HepG2 (cell line): ENCODE results near the gene DOCK1. TPM values are rescaled to one million over a fixed set of nuclear protein-coding genes. Genes with fewer than 3 reads are reported as not detected.

Source experiments
- ATAC-seq: fragments of 200-7000 bp; cut with Tn5 transposase; 3 replicates; pipeline ENCODE4 v1.9.1; 2020; ENCODE audit warnings: mild to moderate bottlenecking, moderate library complexity
- BruUV-seq: library from RNA; stranded (reverse); fragments of 400-500 nt; replicated peaks from 2 replicates; lab custom pipeline; 2021; lab: Mats Ljungman, UMichigan
- CTCF ChIA-PET: fragments of 300-600 bp; formaldehyde crosslinking; extraction: SDS; loops from one replicate; lab custom pipeline; 2021; ENCODE audit warnings: low total read pairs, inconsistent platforms, low intra/inter-chr PET ratio; lab: Yijun Ruan, JAX
- POLR2A ChIA-PET: fragments of 350-600 bp; sonication (Branson Sonifier 250); formaldehyde crosslinking; loops from one replicate; lab custom pipeline; 2020; ENCODE audit warnings: antibody characterized with exemption, inconsistent platforms; lab: Yijun Ruan, JAX
- DNase-seq: peaks from one replicate; pipeline ENCODE4 v3.0.0-alpha.2; 2015; ENCODE audit warnings: low spot score
- FAIRE-seq: peaks from 3 replicates; lab custom pipeline; 2011; peaks lifted over from hg19 to GRCh38; lab: Jason Lieb, UNC
- H2AFZ ChIP-seq: one replicate; pipeline ENCODE4 v1.6.1; 2011; ENCODE audit warnings: low read length, inconsistent platforms
- H3K27ac ChIP-seq: fragments of 300-600 bp; 3 replicates; pipeline ENCODE4 v1.8.0; 2011; ENCODE audit warnings: mixed run types, mild to moderate bottlenecking, mixed read lengths, low read length, inconsistent platforms; ENCODE audit not compliant: insufficient read depth; ENCODE audit errors: extremely low read length
- H3K27me3 ChIP-seq, 2 experiments: fragments of 200-600 bp in 1 of 2; 2 replicates in 1 of 2; 3 replicates in 1 of 2; pipeline versions ENCODE4 v1.6.0 to v1.8.0; 2011; ENCODE audit warnings: low read length in 2 of 2, mild to moderate bottlenecking in 2 of 2, moderate library complexity in 2 of 2, inconsistent platforms in 1 of 2; ENCODE audit not compliant: insufficient read depth in 2 of 2, control insufficient read depth in 1 of 2
- H3K36me3 ChIP-seq, 2 experiments: fragments of 200-600 bp in 1 of 2; replicated peaks in 1 of 2; 2 replicates in 1 of 2; 3 replicates in 1 of 2; pipeline versions ENCODE4 v1.5.1 to v1.8.0; 2011; ENCODE audit warnings: low read length in 2 of 2, inconsistent platforms in 1 of 2; ENCODE audit not compliant: insufficient read depth in 2 of 2, control insufficient read depth in 1 of 2
- H3K4me1 ChIP-seq: 2 replicates; pipeline ENCODE4 v1.5.1; 2012; ENCODE audit warnings: low read length, inconsistent platforms; ENCODE audit not compliant: insufficient read depth
- H3K4me2 ChIP-seq: 2 replicates; pipeline ENCODE4 v1.6.0; 2011; ENCODE audit warnings: low read depth, low read length, inconsistent platforms
- H3K4me3 ChIP-seq, 3 experiments: fragments of 200-600 bp in 1 of 3; sonication (generic), shearing (Covaris generic) in 1 of 3; replicated peaks in 1 of 3; 2 replicates each; pipeline ENCODE4 v1.5.1; 2011 to 2016; ENCODE audit warnings: low read length in 3 of 3, inconsistent platforms in 2 of 3, low read depth in 2 of 3, mild to moderate bottlenecking in 2 of 3, control low read depth in 1 of 3, mixed read lengths in 1 of 3; ENCODE audit not compliant: insufficient read depth in 1 of 3
- H3K79me2 ChIP-seq: one replicate; pipeline ENCODE4 v1.6.1; 2011; ENCODE audit warnings: low read length, inconsistent platforms; ENCODE audit not compliant: insufficient read depth
- H3K9ac ChIP-seq: 2 replicates; pipeline ENCODE4 v1.6.0; 2011; ENCODE audit warnings: mild to moderate bottlenecking, low read depth, low read length, inconsistent platforms; ENCODE audit not compliant: insufficient read depth
- H3K9me3 ChIP-seq: 2 replicates; pipeline ENCODE4 v1.5.1; 2012; ENCODE audit warnings: mild to moderate bottlenecking, low read length
- H4K20me1 ChIP-seq: 2 replicates; pipeline ENCODE4 v1.6.0; 2011; ENCODE audit warnings: inconsistent platforms, mild to moderate bottlenecking, low read length, moderate library complexity; ENCODE audit not compliant: insufficient read depth
- GATAD2A ChIP-seq: IDR thresholded peaks from 2 replicates; pipeline ENCODE4 v1.6.1; 2016
- GFI1 ChIP-seq: sonication (generic); formaldehyde crosslinking; IDR thresholded peaks from 2 replicates; pipeline ENCODE4 v1.5.0; 2020; ENCODE audit warnings: missing genetic modification reagents, mild to moderate bottlenecking, borderline replicate concordance
- KLF6 ChIP-seq: IDR thresholded peaks from 2 replicates; pipeline ENCODE4 v1.8.0; 2016; ENCODE audit warnings: missing biosample characterization, missing genetic modification reagents
- NBN ChIP-seq: fragments of 450-650 bp; conservative IDR thresholded peaks from 2 replicates; pipeline ENCODE4 v1.6.1; 2017
- NCOR1 ChIP-seq: fragments of 200-600 bp; sonication (generic); IDR thresholded peaks from 2 replicates; pipeline ENCODE4 v1.7.0; 2017; ENCODE audit warnings: antibody characterized with exemption, low read length, borderline replicate concordance
- PHF21A ChIP-seq: sonication (generic); formaldehyde crosslinking; IDR thresholded peaks from 2 replicates; pipeline ENCODE4 v1.5.0; 2020; ENCODE audit warnings: mild to moderate bottlenecking, missing genetic modification reagents
- RBM22 ChIP-seq: fragments of 200-400 bp; formaldehyde crosslinking; optimal IDR thresholded peaks from 2 replicates; pipeline ENCODE3; 2017; ENCODE audit warnings: mild to moderate bottlenecking, low read length, moderate library complexity
- RORA ChIP-seq: sonication (generic); formaldehyde crosslinking; IDR thresholded peaks from 2 replicates; pipeline ENCODE4 v1.5.0; 2020; ENCODE audit warnings: mild to moderate bottlenecking, missing genetic modification reagents, moderate library complexity
- SP4 ChIP-seq: sonication (generic); formaldehyde crosslinking; IDR thresholded peaks from 2 replicates; pipeline ENCODE4 v1.8.1; 2023; ENCODE audit warnings: mild to moderate bottlenecking, missing genetic modification reagents
- ZNF143 ChIP-seq: sonication (generic); formaldehyde crosslinking; IDR thresholded peaks from 2 replicates; pipeline ENCODE4 v1.4.0; 2020; ENCODE audit warnings: missing genetic modification reagents
- ZNF3 ChIP-seq: IDR thresholded peaks from 2 replicates; pipeline ENCODE4 v1.7.0; 2017; ENCODE audit warnings: inconsistent platforms
- ZNF337 ChIP-seq: sonication (generic); formaldehyde crosslinking; IDR thresholded peaks from 2 replicates; pipeline ENCODE4 v1.5.1; 2020; ENCODE audit warnings: missing genetic modification reagents, low read depth, mild to moderate bottlenecking, borderline replicate concordance
- WGBS: methylation state at CpG from one replicate; pipeline ENCODE4 v1.1.6; 2017; ENCODE audit warnings: low lambda C conversion rate; 5-methylcytosine and 5-hydroxymethylcytosine counted together
- in situ Hi-C: cut with HindIII; loops from 2 replicates; pipeline ENCODE4 v1.10.0; 2017; ENCODE audit warnings: low pct_unique_long_range_greater_than_20kb; ENCODE audit not compliant: extremely low pct_ligation_motif_present
- intact Hi-C: fragments of 100-400 bp; cut with micrococcal nuclease; formaldehyde crosslinking; loops from one replicate; pipeline ENCODE4 v1.10.0; 2022; ENCODE audit not compliant: unreplicated experiment
- polyA plus RNA-seq, 8 experiments: library from polyadenylated mRNA; depleted of rRNA in 3 of 8; stranded (reverse) in 7 of 8; unstranded in 1 of 8; fragments of >200 nt; fragmentation: Illumina TruSeq in 4 of 8; extraction: Trizol in 4 of 8; gene quantifications; 2 replicates each; pipeline versions ENCODE4 v1.2.1 to v1.2.3, GENCODE V29; 2011 to 2016; ENCODE audit warnings: low read depth in 4 of 8, missing spikeins in 1 of 8, mixed read lengths in 1 of 8; ENCODE audit not compliant: insufficient read depth in 1 of 8
- total RNA-seq, 5 experiments: library from RNA; depleted of rRNA; stranded (reverse); fragments of >200 nt; fragmentation: Illumina TruSeq; extraction: Trizol; gene quantifications; 2 replicates each; pipeline ENCODE4 v1.2.3, GENCODE V29; 2016; ENCODE audit warnings: low read depth in 1 of 5
- TF ChIP-seq, protein P1 (sequence below): IDR thresholded peaks from 2 replicates; pipeline ENCODE4 v1.6.1; 2016; ENCODE audit warnings: low read depth, borderline replicate concordance

DOCK1 gene
- total and polyA plus RNA-seq, 2 of the 13 experiments (the other 11 are each of a cell fraction or from before 2014, with no cell fraction given): 8.3 to 25.5 TPM

DNA sequence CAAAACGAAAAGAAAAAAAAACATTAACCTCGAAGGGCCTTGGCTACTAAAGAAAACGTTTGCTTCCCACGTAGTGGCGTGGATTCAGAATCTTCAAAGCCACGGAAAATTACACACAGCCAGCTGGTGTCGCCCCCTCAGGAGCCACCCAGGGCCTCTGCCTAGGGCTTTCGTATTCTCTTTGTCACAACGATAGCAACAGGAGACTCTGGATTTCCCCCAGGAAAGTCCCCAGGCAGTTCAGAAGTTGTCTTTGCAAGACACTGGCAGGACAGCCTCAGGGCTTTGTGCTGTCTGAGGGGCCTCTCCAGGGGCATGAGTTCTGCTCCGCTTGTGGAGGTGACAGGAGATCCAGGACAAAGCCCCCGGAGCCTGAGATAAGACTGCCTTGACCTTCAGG lies 441.4 kb downstream of the DOCK1 start:
- no peaks in the 10 kb centered on the region for H3K27me3 ChIP-seq
- TF ChIP-seq, protein P1, sequence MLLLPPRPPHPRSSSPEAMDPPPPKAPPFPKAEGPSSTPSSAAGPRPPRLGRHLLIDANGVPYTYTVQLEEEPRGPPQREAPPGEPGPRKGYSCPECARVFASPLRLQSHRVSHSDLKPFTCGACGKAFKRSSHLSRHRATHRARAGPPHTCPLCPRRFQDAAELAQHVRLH (CRISPR knock-in tag): no peak
- no peak for TF ChIP-seq PHF21A (CRISPR knock-in tag)
- no peak for TF ChIP-seq ZNF143 (CRISPR knock-in tag)
- TF ChIP-seq RORA: no peak
- TF ChIP-seq GATAD2A (CRISPR knock-in tag): no peak
- TF ChIP-seq NBN: no peak
- no peak for TF ChIP-seq ZNF337
- no peak for TF ChIP-seq KLF6 (CRISPR knock-in tag)
- no peak for TF ChIP-seq GFI1
- TF ChIP-seq ZNF3 (CRISPR knock-in tag): no peak
- TF ChIP-seq SP4: no peak
- TF ChIP-seq NCOR1: no peak
- no peak for TF ChIP-seq RBM22
- no peaks in the 10 kb centered on the region for H3K9me3 ChIP-seq
- no TSS peak for BruUV-seq
- CTCF ChIA-PET: no interaction called here
- no peaks in the 10 kb centered on the region for H4K20me1 ChIP-seq
- ATAC-seq: no peak
- FAIRE-seq: no peak
- H3K27ac ChIP-seq: no peak overlapping the region
- DNase-seq: no peak
- no peaks in the 10 kb centered on the region for H3K79me2 ChIP-seq
- in situ Hi-C loops: no loop called here
- 86% methylated on average over 8 of the region's 11 CpGs for WGBS
- POLR2A ChIA-PET: no interaction called here
- H3K36me3 ChIP-seq: peaks cover 0 to 18% of the 10 kb centered on the region in 2 experiments; a peak in 4 of 5 replicates
- no peak overlapping the region for H3K9ac ChIP-seq
- H3K4me1 ChIP-seq: no peaks in the 10 kb centered on the region
- intact Hi-C loops: no loop called here
- H2AFZ ChIP-seq: no peak overlapping the region
- H3K4me2 ChIP-seq: no peak overlapping the region
- no peak overlapping the region for H3K4me3 ChIP-seq
